HepG2 (cell line): ENCODE results near the gene TRMT1. TPM values are rescaled to one million over a fixed set of nuclear protein-coding genes. Genes with fewer than 3 reads are reported as not detected.
A peak's percentile ranks its signal among the peaks of the same experiment; 100 is the strongest.

Experiments used
- FOXA3 ChIP-seq: IDR thresholded peaks from 2 replicates; pipeline ENCODE4 v1.6.1; 2016; ENCODE audit warnings: missing genetic modification reagents, missing compliant biosample characterization
- HNF1A ChIP-seq, 2 experiments: sonication (generic) in 1 of 2; formaldehyde crosslinking in 1 of 2; IDR thresholded peaks; 2 replicates each; pipeline versions ENCODE4 v1.4.0 to v1.6.1; 2016 to 2020; ENCODE audit warnings: borderline replicate concordance in 1 of 2, low read depth in 1 of 2, mild to moderate bottlenecking in 1 of 2, missing genetic modification reagents in 1 of 2
- polyA plus RNA-seq, 8 experiments: library from polyadenylated mRNA; depleted of rRNA in 3 of 8; stranded (reverse) in 7 of 8; unstranded in 1 of 8; fragments of >200 nt; fragmentation: Illumina TruSeq in 4 of 8; extraction: Trizol in 4 of 8; gene quantifications; 2 replicates each; pipeline versions ENCODE4 v1.2.1 to v1.2.3, GENCODE V29; 2011 to 2016; ENCODE audit warnings: low read depth in 4 of 8, missing spikeins in 1 of 8, mixed read lengths in 1 of 8; ENCODE audit not compliant: insufficient read depth in 1 of 8
- total RNA-seq, 5 experiments: library from RNA; depleted of rRNA; stranded (reverse); fragments of >200 nt; fragmentation: Illumina TruSeq; extraction: Trizol; gene quantifications; 2 replicates each; pipeline ENCODE4 v1.2.3, GENCODE V29; 2016; ENCODE audit warnings: low read depth in 1 of 5
- TF ChIP-seq, protein P1 (sequence below): sonication (generic); formaldehyde crosslinking; IDR thresholded peaks from 2 replicates; pipeline ENCODE4 v1.4.0; 2020; ENCODE audit warnings: mild to moderate bottlenecking, missing genetic modification reagents
- TF ChIP-seq, protein P2 (sequence below): sonication (generic); formaldehyde crosslinking; IDR thresholded peaks from one replicate; pipeline ENCODE4 v1.5.1; 2020; ENCODE audit warnings: mild to moderate bottlenecking, missing genetic modification reagents; ENCODE audit errors: not compliant biosample characterization
- TF ChIP-seq, protein P3 (sequence below): sonication (generic); formaldehyde crosslinking; IDR thresholded peaks from 2 replicates; pipeline ENCODE4 v1.8.0; 2022; ENCODE audit warnings: mild to moderate bottlenecking, missing genetic modification reagents; ENCODE audit not compliant: insufficient replicate concordance

Gene TRMT1
- total and polyA plus RNA-seq, 2 of the 13 experiments (the other 11 are each of a cell fraction or from before 2014, with no cell fraction given), result 35.5 to 44.1 TPM

DNA sequence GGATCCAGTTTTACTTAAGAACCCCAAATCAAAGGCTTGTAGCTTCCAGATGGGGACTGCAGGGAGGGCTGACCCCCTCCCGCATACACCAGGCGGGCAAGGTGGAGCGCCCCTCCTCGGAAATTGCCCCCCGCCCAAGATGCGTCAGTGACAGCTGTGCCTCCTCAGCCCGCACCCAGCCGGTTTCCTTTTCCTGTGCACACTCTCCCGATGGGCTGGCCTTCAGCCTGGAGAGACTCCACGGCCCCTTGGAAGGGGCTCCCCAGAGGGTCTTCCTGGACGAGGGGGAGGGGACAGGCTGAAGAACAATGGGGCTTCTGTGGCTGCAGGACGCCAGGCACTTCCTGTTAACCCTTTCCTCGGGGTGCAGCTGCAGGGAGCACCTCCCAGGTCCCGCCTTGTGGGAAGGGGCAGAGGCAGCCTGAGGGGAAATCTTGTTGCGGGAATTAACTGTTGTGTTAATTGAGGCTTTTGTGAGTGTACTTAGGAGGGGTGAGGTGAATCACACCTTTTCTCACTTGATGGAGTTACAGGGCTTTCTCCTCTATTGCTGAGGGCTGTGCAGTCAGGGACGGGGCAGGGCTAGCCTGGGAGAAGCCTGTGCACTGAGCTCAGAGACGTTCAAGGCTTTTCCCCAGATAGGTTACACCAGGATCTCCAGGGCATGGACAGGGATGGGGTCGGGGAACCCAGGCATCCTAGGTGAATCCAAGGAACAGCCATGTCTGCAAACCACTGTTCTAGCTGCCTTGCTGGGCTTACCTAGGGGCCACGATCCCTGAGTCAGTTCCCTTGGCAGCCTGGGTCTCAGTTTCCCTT is 48.0 kb upstream of the TRMT1 start (continued):
- TF ChIP-seq, protein P1, sequence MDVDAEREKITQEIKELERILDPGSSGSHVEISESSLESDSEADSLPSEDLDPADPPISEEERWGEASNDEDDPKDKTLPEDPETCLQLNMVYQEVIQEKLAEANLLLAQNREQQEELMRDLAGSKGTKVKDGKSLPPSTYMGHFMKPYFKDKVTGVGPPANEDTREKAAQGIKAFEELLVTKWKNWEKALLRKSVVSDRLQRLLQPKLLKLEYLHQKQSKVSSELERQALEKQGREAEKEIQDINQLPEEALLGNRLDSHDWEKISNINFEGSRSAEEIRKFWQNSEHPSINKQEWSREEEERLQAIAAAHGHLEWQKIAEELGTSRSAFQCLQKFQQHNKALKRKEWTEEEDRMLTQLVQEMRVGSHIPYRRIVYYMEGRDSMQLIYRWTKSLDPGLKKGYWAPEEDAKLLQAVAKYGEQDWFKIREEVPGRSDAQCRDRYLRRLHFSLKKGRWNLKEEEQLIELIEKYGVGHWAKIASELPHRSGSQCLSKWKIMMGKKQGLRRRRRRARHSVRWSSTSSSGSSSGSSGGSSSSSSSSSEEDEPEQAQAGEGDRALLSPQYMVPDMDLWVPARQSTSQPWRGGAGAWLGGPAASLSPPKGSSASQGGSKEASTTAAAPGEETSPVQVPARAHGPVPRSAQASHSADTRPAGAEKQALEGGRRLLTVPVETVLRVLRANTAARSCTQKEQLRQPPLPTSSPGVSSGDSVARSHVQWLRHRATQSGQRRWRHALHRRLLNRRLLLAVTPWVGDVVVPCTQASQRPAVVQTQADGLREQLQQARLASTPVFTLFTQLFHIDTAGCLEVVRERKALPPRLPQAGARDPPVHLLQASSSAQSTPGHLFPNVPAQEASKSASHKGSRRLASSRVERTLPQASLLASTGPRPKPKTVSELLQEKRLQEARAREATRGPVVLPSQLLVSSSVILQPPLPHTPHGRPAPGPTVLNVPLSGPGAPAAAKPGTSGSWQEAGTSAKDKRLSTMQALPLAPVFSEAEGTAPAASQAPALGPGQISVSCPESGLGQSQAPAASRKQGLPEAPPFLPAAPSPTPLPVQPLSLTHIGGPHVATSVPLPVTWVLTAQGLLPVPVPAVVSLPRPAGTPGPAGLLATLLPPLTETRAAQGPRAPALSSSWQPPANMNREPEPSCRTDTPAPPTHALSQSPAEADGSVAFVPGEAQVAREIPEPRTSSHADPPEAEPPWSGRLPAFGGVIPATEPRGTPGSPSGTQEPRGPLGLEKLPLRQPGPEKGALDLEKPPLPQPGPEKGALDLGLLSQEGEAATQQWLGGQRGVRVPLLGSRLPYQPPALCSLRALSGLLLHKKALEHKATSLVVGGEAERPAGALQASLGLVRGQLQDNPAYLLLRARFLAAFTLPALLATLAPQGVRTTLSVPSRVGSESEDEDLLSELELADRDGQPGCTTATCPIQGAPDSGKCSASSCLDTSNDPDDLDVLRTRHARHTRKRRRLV (CRISPR knock-in tag), result no peak
- TF ChIP-seq, protein P2, sequence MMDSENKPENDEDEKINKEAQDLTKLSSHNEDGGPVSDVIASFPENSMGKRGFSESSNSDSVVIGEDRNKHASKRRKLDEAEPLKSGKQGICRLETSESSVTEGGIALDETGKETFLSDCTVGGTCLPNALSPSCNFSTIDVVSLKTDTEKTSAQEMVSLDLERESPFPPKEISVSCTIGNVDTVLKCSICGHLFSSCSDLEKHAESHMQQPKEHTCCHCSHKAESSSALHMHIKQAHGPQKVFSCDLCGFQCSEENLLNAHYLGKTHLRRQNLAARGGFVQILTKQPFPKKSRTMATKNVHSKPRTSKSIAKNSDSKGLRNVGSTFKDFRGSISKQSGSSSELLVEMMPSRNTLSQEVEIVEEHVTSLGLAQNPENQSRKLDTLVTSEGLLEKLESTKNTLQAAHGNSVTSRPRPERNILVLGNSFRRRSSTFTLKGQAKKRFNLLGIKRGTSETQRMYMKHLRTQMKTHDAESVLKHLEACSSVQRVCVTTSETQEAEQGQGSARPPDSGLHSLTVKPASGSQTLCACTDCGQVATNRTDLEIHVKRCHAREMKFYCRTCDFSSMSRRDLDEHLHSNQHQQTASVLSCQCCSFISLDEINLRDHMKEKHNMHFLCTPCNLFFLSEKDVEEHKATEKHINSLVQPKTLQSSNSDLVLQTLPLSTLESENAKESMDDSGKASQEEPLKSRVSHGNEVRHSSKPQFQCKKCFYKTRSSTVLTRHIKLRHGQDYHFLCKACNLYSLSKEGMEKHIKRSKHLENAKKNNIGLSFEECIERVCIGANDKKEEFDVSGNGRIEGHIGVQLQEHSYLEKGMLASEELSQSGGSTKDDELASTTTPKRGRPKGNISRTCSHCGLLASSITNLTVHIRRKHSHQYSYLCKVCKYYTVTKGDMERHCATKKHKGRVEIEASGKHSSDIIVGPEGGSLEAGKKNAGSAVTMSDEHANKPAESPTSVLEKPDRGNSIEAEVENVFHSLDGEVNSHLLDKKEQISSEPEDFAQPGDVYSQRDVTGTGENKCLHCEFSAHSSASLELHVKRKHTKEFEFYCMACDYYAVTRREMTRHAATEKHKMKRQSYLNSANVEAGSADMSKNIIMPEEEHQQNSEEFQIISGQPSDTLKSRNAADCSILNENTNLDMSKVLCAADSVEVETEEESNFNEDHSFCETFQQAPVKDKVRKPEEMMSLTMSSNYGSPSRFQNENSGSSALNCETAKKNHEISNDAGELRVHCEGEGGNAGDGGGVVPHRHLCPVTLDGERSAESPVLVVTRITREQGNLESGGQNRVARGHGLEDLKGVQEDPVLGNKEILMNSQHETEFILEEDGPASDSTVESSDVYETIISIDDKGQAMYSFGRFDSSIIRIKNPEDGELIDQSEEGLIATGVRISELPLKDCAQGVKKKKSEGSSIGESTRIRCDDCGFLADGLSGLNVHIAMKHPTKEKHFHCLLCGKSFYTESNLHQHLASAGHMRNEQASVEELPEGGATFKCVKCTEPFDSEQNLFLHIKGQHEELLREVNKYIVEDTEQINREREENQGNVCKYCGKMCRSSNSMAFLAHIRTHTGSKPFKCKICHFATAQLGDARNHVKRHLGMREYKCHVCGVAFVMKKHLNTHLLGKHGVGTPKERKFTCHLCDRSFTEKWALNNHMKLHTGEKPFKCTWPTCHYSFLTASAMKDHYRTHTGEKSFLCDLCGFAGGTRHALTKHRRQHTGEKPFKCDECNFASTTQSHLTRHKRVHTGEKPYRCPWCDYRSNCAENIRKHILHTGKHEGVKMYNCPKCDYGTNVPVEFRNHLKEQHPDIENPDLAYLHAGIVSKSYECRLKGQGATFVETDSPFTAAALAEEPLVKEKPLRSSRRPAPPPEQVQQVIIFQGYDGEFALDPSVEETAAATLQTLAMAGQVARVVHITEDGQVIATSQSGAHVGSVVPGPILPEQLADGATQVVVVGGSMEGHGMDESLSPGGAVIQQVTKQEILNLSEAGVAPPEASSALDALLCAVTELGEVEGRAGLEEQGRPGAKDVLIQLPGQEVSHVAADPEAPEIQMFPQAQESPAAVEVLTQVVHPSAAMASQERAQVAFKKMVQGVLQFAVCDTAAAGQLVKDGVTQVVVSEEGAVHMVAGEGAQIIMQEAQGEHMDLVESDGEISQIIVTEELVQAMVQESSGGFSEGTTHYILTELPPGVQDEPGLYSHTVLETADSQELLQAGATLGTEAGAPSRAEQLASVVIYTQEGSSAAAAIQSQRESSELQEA (CRISPR knock-in tag), result no peak
- TF ChIP-seq FOXA3 (CRISPR knock-in tag), result peak; percentile 58
- TF ChIP-seq HNF1A (IDR thresholded peaks at IDR 0.05; ENCODE audit: low read depth), result peak; percentile 60
- TF ChIP-seq HNF1A (CRISPR knock-in tag; IDR thresholded peaks at IDR 0.05; ENCODE audit: borderline replicate concordance), result peak; percentile 58; the same call in 1 of the 2 replicates
- TF ChIP-seq, protein P3, sequence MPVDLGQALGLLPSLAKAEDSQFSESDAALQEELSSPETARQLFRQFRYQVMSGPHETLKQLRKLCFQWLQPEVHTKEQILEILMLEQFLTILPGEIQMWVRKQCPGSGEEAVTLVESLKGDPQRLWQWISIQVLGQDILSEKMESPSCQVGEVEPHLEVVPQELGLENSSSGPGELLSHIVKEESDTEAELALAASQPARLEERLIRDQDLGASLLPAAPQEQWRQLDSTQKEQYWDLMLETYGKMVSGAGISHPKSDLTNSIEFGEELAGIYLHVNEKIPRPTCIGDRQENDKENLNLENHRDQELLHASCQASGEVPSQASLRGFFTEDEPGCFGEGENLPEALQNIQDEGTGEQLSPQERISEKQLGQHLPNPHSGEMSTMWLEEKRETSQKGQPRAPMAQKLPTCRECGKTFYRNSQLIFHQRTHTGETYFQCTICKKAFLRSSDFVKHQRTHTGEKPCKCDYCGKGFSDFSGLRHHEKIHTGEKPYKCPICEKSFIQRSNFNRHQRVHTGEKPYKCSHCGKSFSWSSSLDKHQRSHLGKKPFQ, result peak; percentile 32
